AG04449 (cell line): ENCODE data around the gene CUL1.

Experiments used
- CTCF ChIA-PET: fragments of 350-600 bp; formaldehyde crosslinking; extraction: SDS; loops from one replicate; lab custom pipeline; 2021; ENCODE audit warnings: antibody characterized with exemption; lab: Yijun Ruan, JAX
- POLR2A ChIA-PET: fragments of 400-600, 350-600 bp; formaldehyde crosslinking; extraction: SDS; loops from one replicate; lab custom pipeline; 2020; ENCODE audit warnings: antibody characterized with exemption, inconsistent platforms; lab: Yijun Ruan, JAX
- DNase-seq: peaks from one replicate; pipeline ENCODE4 v3.0.0-alpha.2; 2010; ENCODE audit warnings: low read depth, low spot score
- H3K4me3 ChIP-seq: 2 replicates; pipeline ENCODE4 v1.5.1; 2011; ENCODE audit warnings: low read depth, mild to moderate bottlenecking, control low read depth, low read length
- TF ChIP-seq, protein P1 (sequence below): IDR thresholded peaks from one replicate; pipeline ENCODE4 v1.5.1; 2011; ENCODE audit warnings: mild to moderate bottlenecking, moderate library complexity, low read length, control low read depth, inconsistent platforms; ENCODE audit not compliant: insufficient read depth; ENCODE audit errors: missing control alignments

The CUL1 gene

DNA sequence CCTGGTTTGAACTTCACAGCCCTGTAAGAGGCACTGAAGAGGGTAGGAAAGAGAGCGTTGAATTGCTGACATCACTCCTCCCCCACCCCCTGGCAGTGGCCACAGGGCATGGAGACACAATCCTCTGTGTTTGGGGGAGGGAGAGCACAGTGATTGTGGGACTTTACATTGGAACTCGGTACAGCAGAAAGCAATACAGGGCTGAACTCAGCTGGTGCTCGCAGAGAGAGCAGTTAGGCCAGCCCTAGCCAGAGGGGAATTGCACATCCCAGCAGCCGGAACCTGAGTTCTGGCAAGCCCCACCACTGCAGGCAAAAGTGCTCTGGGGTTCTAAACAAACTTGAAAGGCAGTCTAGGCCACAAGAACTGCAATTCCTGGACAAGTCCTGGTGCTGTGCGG, 24.0 kb upstream of the CUL1 start:
- TF ChIP-seq, protein P1, sequence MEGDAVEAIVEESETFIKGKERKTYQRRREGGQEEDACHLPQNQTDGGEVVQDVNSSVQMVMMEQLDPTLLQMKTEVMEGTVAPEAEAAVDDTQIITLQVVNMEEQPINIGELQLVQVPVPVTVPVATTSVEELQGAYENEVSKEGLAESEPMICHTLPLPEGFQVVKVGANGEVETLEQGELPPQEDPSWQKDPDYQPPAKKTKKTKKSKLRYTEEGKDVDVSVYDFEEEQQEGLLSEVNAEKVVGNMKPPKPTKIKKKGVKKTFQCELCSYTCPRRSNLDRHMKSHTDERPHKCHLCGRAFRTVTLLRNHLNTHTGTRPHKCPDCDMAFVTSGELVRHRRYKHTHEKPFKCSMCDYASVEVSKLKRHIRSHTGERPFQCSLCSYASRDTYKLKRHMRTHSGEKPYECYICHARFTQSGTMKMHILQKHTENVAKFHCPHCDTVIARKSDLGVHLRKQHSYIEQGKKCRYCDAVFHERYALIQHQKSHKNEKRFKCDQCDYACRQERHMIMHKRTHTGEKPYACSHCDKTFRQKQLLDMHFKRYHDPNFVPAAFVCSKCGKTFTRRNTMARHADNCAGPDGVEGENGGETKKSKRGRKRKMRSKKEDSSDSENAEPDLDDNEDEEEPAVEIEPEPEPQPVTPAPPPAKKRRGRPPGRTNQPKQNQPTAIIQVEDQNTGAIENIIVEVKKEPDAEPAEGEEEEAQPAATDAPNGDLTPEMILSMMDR, result no peak
- CTCF ChIA-PET, result no interaction called here
- no peak overlapping the region for H3K4me3 ChIP-seq
- DNase-seq, result no peak
- POLR2A ChIA-PET, result no interaction called here

DNA sequence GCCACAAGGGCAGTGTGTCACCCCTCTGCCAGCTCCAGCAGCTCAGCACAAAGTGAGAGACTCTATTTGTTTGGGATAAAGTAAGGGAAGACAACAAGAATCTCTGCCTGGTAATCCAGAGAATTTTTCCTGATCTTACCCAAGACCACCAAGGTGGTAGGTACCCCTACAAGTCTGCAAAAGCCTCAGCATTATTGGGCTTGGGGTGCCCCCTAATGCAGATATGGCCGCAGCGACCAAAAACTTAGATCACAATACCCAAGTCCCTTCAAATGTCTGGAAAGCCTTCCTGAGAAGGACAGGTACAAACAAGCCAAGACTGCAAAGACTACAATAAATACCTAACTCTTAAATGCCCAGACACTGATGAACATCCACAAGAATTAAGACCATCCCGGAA, 22.4 kb upstream of the CUL1 start:
- no peak for DNase-seq
- POLR2A ChIA-PET, result no interaction called here
- H3K4me3 ChIP-seq, result no peak overlapping the region
- TF ChIP-seq, protein P1, result no peak
- CTCF ChIA-PET, result no interaction called here

DNA sequence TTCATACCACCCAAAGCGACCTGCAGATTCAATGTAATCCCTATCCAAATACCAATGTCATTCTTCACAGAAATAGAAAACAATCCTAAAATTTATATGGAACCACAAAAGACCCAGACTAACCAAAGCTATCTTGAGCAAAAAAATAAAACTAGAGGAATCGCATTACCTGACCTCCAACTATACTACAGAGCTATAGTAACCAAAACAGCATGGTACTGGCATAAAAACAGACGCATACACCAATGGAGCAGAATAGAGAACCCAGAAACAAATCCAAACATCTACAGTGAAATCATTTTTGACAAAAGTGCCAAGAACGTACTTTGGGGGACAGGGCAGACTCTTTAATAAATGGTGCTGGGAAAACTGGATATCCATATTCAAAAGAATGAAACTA, 16.9 kb upstream of the CUL1 start:
- no peak for DNase-seq
- POLR2A ChIA-PET, result no interaction called here
- TF ChIP-seq, protein P1, result no peak
- no peak overlapping the region for H3K4me3 ChIP-seq
- CTCF ChIA-PET, result no interaction called here

DNA sequence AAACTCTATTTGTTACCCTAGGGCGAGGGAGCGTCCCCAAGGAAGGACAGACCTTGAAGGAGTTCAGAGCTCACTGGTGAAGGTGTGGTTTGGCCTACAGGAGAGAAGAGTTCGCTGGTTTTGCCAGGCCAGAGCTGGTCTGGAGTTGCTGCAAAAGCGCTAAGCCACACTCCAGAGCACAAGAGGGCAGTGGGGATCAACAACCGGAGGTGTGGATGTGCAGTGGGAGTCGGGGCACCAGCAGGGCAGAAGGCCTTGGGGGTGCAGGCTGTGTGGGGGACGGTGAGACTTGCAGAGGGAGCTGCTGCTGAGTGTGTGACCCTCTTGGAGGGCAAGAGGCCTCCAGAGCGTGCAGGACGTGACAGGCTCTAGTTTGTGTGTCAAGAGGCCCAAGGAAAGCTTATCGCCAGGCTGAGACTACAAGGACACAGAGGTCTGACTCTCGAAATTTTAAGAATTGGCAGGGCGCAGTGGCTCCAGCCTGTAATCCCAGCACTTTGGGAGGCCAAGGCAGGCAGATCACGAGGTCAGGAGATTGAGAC, 14.3 kb upstream of the CUL1 start:
- no peak for DNase-seq
- TF ChIP-seq, protein P1, result no peak
- CTCF ChIA-PET, result no interaction called here
- no peak overlapping the region for H3K4me3 ChIP-seq
- POLR2A ChIA-PET, result no interaction called here

DNA sequence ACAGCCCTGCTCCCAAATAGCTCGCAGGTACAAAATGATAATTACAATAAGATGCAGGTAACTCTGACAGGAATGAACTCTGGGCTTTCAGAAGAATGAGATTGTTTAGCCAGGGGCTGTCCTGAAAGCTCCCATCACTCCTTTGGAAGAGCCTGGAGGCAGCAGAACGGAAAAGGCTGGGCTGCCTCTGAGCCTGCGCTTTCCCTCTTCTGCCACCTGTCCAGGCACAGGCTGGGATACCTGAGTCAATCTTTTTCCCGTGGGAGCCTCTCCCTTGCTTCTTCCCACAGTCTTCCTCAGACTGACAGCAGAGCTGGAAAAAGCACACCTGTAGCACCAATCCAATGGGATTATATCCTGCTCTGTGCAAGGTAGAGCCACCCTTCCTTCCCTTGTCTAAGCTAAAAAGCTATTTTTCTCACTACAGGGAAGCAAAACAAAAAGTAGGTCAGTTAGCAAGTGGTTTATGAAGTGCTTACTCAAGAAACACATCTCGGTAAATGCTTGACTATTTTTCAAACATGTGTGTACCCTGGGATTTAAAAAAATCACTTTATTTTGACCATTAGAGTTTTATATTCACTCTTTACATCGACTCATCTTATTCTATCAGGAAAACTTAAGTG, 12.3 kb upstream of the CUL1 start:
- no peak for DNase-seq
- TF ChIP-seq, protein P1, result no peak
- H3K4me3 ChIP-seq, result no peak overlapping the region
- CTCF ChIA-PET, result no interaction called here
- POLR2A ChIA-PET, result no interaction called here

DNA sequence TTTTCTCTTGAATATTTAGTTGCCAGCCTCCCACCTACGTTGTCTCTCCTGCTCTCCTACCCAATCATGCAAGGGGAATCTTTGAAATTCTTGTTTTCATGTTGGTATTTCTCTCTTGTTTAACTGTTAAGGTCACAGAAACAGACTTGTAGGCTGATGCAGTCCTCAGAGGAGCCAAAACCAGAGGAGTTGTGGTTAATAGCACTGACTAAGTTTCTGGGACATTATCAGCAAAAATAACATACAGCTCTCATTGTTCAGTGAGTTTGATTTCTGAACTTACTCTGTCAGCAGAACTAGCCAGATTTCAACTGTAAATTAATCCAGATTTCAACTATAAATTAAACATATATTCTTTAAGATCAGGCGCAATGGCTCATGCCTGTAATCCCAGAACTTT, 11.1 kb upstream of the CUL1 start:
- DNase-seq, result no peak
- no peak overlapping the region for H3K4me3 ChIP-seq
- TF ChIP-seq, protein P1, result no peak
- ChIA-PET POLR2A (no interaction called here), CTCF (interaction anchor here (0.6 kb wide), 1 partner anchor 110 kb away, joined by 3 read pairs; no protein-coding TSS in a partner anchor)
